Posterior vena cava (tissue), 2 donors: ENCODE data around the gene MYH13. TPM values are rescaled to one million over a fixed set of nuclear protein-coding genes. Genes with fewer than 3 reads are reported as not detected.
"Not testable (repeated sequence)": the region's sequence is repeated elsewhere in the genome, so short reads cannot be mapped to it uniquely, and the experiment has no call there.

ENCODE experiments used
- DNase-seq: peaks from one replicate; pipeline ENCODE4 v3.0.0-alpha.2; 2020; ENCODE audit warnings: low spot score
- intact Hi-C, 2 donors: fragments of 100-400 bp; cut with DNase I; formaldehyde crosslinking; loops; one replicate each; pipeline versions ENCODE4 v1.14.1 to v1.14.2; 2022 to 2023
- total RNA-seq, 2 donors: library from RNA; stranded (reverse); fragmentation: NEBNext Ultra II Directional; extraction: Animal tissue kit (Norgen Biotek cat#: 25700); gene quantifications; one replicate each; pipeline ENCODE4 v1.2.1, GENCODE V29; 2021
- donor health status: DM: yes; HTN: yes; CAD: no.
- donor health status: DM: yes; HTN: yes; CAD: no.

MYH13 gene
- total RNA-seq, 2 donors from 2014 or later: not detected

- intact Hi-C loops: no loop called here
- no peak for DNase-seq
Observed at GRCh38 chr17:10313037-10313672, 59.7 kb downstream of the MYH13 start.

GRCh38 chr17:10311131-10311530 lies 61.7 kb downstream of the MYH13 start:
- intact Hi-C loops: no loop called here
- DNase-seq: no peak

GRCh38 chr17:10309003-10309974 lies 63.5 kb downstream of the MYH13 start:
- DNase-seq: no peak
- intact Hi-C loops: no loop called here

GRCh38 chr17:10306585-10306984 lies 66.2 kb downstream of the MYH13 start:
- intact Hi-C loops: no loop called here
- DNase-seq: no peak

- intact Hi-C loops: no loop called here
- DNase-seq: no peak
Observed at GRCh38 chr17:10305398-10305797, 67.4 kb downstream of the MYH13 start.

GRCh38 chr17:10304758-10305300 lies 68.0 kb downstream of the MYH13 start:
- DNase-seq: no peak
- intact Hi-C loops: no loop called here

- intact Hi-C loops: no loop called here
- no peak for DNase-seq
Observed at GRCh38 chr17:10297691-10298090, 75.1 kb downstream of the MYH13 start.

- intact Hi-C loops: no loop called here
- DNase-seq: no peak
Observed at GRCh38 chr17:10295728-10296343, 77.0 kb downstream of the MYH13 start.

- no peak for DNase-seq
- intact Hi-C loops: no loop called here
Observed at GRCh38 chr17:10294180-10294579, 78.6 kb downstream of the MYH13 start.

- intact Hi-C loops: no loop called here
- DNase-seq: peak; percentile 84
Observed at GRCh38 chr17:10292057-10292937, 80.5 kb downstream of the MYH13 start.

GRCh38 chr17:10291576-10291975 lies 81.2 kb downstream of the MYH13 start:
- DNase-seq, intact Hi-C loops: not testable (repeated sequence)

- DNase-seq: no peak
Observed at GRCh38 chr17:10290041-10290440, 82.8 kb downstream of the MYH13 start.

GRCh38 chr17:10286324-10286723 lies 86.5 kb downstream of the MYH13 start:
- DNase-seq: no peak
- intact Hi-C loops: no loop called here

More at GRCh38 chr17:10290041-10290440, 82.8 kb downstream of the MYH13 start:
- intact Hi-C loops: no loop called here

GRCh38 chr17:10285896-10286295 lies 86.9 kb downstream of the MYH13 start:
- no peak for DNase-seq
- intact Hi-C loops: no loop called here

- intact Hi-C loops: no loop called here
- no peak for DNase-seq
Observed at GRCh38 chr17:10280068-10280467, 92.7 kb downstream of the MYH13 start.

GRCh38 chr17:10278218-10278617 lies 94.6 kb downstream of the MYH13 start:
- no peak for DNase-seq

GRCh38 chr17:10276436-10276835 lies 96.4 kb downstream of the MYH13 start:
- intact Hi-C loops: no loop called here
- DNase-seq: no peak

More at GRCh38 chr17:10278218-10278617, 94.6 kb downstream of the MYH13 start:
- intact Hi-C loops: no loop called here

- intact Hi-C loops: no loop called here
Observed at GRCh38 chr17:10275418-10275817, 97.4 kb downstream of the MYH13 start.

GRCh38 chr17:10271106-10271562 lies 101.7 kb downstream of the MYH13 start:
- DNase-seq: no peak
- intact Hi-C loops: no loop called here

More at GRCh38 chr17:10275418-10275817, 97.4 kb downstream of the MYH13 start:
- DNase-seq: no peak
